Nephron (organoid): ENCODE data around the gene ADAMTS2.

ENCODE experiments used
- H3K27ac Mint-ChIP-seq, 3 experiments: 2 replicates each; pipeline ENCODE4 v1.8.0; 2020; ENCODE audit warnings: mixed read lengths in 3 of 3, mild to moderate bottlenecking in 2 of 3, moderate library complexity in 1 of 3
- H3K27me3 Mint-ChIP-seq: 2 replicates; pipeline ENCODE4 v1.8.0; 2021; ENCODE audit warnings: low read depth, mild to moderate bottlenecking, moderate library complexity, mixed read lengths
- H3K36me3 Mint-ChIP-seq: 2 replicates; pipeline ENCODE4 v1.8.0; 2020; ENCODE audit warnings: low read depth, mixed read lengths
- H3K4me1 Mint-ChIP-seq: 2 replicates; pipeline ENCODE4 v1.8.0; 2020; ENCODE audit warnings: mixed read lengths
- H3K4me3 Mint-ChIP-seq, 3 experiments: 2 replicates each; pipeline ENCODE4 v1.8.0; 2020; ENCODE audit warnings: mild to moderate bottlenecking in 3 of 3, mixed read lengths in 3 of 3, moderate library complexity in 2 of 3
- H3K9me3 Mint-ChIP-seq: 2 replicates; pipeline ENCODE4 v1.8.0; 2020; ENCODE audit warnings: mixed read lengths
- CTCF ChIP-seq, 3 experiments: fragments of 200-600 bp; sonication (generic); IDR thresholded peaks; one replicate each; pipeline ENCODE4 v1.5.0; 2021; ENCODE audit warnings: antibody characterized with exemption in 3 of 3; ENCODE audit not compliant: unreplicated experiment in 3 of 3

Gene ADAMTS2

DNA sequence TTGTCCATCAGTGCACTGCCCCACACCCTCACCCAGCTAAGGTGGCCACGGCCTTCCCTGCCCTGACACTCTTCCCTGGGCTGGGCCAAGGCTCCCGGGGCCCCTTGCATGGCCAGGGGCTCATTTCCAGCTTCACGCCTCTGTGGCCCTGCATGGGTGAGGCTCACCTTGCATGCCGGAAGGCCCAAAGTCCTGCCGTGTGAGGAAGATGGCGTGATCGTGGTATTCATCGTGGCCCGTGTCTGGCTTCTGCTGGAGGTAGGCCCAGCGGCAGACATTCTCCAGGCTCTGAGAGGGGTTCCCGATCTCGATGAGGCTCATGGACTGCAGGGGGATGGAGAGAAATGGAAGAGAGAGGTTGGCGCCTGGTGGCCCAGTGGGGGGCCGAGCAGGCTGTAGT, 186.7 kb downstream of the ADAMTS2 start:
- no peaks in the 10 kb centered on the region for H3K4me1 Mint-ChIP-seq
- H3K27ac Mint-ChIP-seq, result no peak overlapping the region

DNA sequence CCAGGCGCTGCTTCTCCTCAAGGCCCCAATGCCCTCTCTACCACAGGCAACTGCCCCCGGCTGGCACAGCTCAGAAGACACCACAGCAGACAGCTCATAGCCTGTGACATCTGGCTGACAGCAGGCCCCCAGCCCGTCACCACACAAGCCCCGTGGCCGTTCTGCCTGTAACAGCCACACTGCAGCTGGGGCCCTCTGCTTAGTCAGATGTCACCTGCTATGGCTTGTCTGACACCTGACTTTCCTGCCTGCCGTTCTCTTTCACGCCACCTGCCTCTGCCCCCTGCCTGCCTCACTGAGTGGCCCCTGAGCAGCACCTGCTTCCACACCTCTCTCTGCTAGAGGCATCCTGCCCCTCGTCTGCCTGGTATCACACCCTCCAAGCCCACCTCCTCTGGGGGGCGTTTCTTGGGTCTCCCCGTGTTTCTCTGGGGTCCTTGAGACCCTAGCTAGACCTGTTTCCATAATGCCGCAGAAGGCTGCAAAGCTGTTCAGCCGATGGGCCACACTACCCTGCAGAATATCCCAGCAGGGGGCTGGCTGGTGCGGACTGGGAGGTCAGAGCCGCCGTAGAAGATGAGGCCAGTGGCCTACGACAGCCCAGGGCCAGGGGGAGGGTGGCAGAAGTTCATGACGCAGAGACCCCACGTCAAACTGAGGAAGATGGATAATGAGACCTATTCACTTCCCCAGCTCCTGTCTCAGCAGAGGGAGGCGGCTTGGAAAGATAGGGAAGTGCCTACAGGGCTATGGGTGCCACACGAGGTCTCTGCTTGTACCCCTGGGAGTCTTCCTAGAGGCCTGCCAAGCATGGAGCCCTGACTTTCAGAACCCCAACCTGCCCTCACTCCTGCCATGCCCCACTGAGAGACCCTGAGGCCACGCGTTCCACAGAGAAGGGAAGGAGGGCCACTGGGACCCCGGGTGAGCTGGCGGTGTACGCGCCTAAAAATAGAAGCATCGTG, 190.0 kb downstream of the ADAMTS2 start:
- Mint-ChIP-seq H3K4me1 (no peaks in the 10 kb centered on the region), H3K27ac (no peak overlapping the region), H3K36me3 (no peaks in the 10 kb centered on the region), H3K27me3 (no peaks in the 10 kb centered on the region), H3K4me3 (no peak overlapping the region), H3K9me3 (no peaks in the 10 kb centered on the region)
- no peak for TF ChIP-seq CTCF (IDR thresholded peaks at IDR 0.05; ENCODE audit: unreplicated experiment in 3 of 3)

More for the DNA sequence above, 186.7 kb downstream of the ADAMTS2 start:
- Mint-ChIP-seq H3K4me3 (no peak overlapping the region), H3K36me3 (no peaks in the 10 kb centered on the region), H3K27me3 (no peaks in the 10 kb centered on the region), H3K9me3 (peaks cover 14% of the 10 kb centered on the region)
- TF ChIP-seq CTCF (IDR thresholded peaks at IDR 0.05; ENCODE audit: unreplicated experiment in 3 of 3), result no peak

DNA sequence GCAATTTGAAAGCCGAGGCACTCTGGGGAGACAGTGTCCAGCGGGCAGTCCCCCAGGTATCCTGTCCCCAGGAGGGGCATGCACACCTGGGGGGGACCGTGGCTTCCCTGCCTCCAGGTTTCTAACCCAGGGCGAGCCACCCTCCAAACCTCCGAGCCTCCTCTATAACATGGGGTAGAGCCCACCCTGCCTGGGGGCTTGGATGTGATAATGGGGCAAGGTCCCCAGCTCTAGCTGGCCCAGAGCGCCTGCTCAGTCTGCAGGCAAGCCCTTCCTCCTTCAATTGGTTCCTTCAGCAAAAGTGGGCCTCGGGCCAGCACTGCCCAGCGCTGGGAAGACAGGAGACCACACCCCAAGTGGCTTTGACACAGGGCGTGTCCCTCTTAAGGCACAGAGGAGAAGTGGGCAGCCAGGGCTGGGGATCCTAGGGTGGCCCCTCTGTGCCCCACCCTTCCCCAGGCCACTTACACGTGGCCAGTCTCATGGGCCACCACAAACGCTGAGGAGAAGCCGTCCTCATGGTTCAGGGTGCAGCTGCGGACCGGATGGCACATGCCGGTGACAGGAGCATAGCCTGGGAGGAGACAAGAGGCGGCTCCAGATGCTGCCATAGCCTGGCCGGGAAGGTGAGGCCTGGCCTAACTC, 190.8 kb downstream of the ADAMTS2 start:
- H3K36me3 Mint-ChIP-seq, result no peaks in the 10 kb centered on the region
- H3K27me3 Mint-ChIP-seq, result peaks cover under 1% of the 10 kb centered on the region
- TF ChIP-seq CTCF (IDR thresholded peaks at IDR 0.05; ENCODE audit: unreplicated experiment in 3 of 3), result no peak
- no peaks in the 10 kb centered on the region for H3K4me1 Mint-ChIP-seq
- no peaks in the 10 kb centered on the region for H3K9me3 Mint-ChIP-seq
- H3K4me3 Mint-ChIP-seq, result no peak overlapping the region
- H3K27ac Mint-ChIP-seq, result no peak overlapping the region

DNA sequence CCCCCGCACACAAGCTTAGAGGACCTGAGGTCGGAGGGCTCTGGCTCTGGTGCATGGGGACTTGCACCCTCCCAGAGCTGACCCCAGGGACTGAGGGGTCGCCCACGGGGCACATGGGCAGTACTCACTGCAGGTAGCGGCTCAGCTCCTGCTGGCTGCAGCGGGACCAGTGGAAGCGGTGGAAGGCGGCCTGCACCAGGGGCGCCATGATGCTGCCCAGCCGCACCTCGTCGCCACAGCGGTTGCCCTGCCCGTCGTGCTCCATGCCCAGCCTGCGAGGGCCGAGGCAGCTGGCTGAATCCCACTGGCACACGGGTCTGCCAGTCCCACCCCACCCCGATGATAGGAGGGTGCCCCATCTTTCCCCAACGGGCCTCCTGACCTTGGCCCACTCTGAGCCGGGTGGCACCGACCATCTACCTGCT, 191.3 kb downstream of the ADAMTS2 start:
- H3K4me3 Mint-ChIP-seq, result no peak overlapping the region
- peaks cover 3% of the 10 kb centered on the region for H3K27me3 Mint-ChIP-seq
- no peaks in the 10 kb centered on the region for H3K4me1 Mint-ChIP-seq
- H3K27ac Mint-ChIP-seq, result no peak overlapping the region
- TF ChIP-seq CTCF (IDR thresholded peaks at IDR 0.05; ENCODE audit: unreplicated experiment in 3 of 3), result no peak
- no peaks in the 10 kb centered on the region for H3K9me3 Mint-ChIP-seq
- H3K36me3 Mint-ChIP-seq, result no peaks in the 10 kb centered on the region

GRCh38 chr5:179153341-179153901, 191.8 kb downstream of the ADAMTS2 start:
- Mint-ChIP-seq H3K27ac (no peak overlapping the region), H3K4me1 (no peaks in the 10 kb centered on the region), H3K36me3 (no peaks in the 10 kb centered on the region), H3K27me3 (peaks cover 3% of the 10 kb centered on the region), H3K4me3 (no peak overlapping the region), H3K9me3 (no peaks in the 10 kb centered on the region)
- TF ChIP-seq CTCF (IDR thresholded peaks at IDR 0.05; ENCODE audit: unreplicated experiment in 3 of 3), result no peak
